Measurements from ENCODE around the gene ZNF155.

ZNF155 gene

GRCh38 chr19:44025217-44025936 is 41.4 kb downstream of the ZNF155 start, which contains the start of gene ZNF222:
Gene ZNF222, plus strand, starts transcription at chr19:44025379. Its CDS starts 58 bp downstream, at chr19:44025437.
- peak within 1 kb of the TSS; percentile 77 for H3K4me3 ChIP-seq (ENCODE audit: low read length)
- no peaks in the 10 kb centered on the region for H3F3A ChIP-seq (ENCODE audit: insufficient read depth, low read length)
- H3K9me3 ChIP-seq (replicated peaks; ENCODE audit: insufficient read depth, low read length), result no peaks in the 10 kb centered on the region
- peak within 1 kb of the TSS; percentile 95 for H2AFZ ChIP-seq (ENCODE audit: low read length)
- H3K9ac ChIP-seq (ENCODE audit: low read length), result peak within 1 kb of the TSS; percentile 33; the same call in 1 of the 2 replicates
- H3K9me2 ChIP-seq (replicated peaks; ENCODE audit: insufficient read depth, low read length), result no peaks in the 10 kb centered on the region
- H4K20me1 ChIP-seq (ENCODE audit: insufficient read depth, low read length), result no peaks in the 10 kb centered on the region
- no peaks in the 10 kb centered on the region for H3K4me1 ChIP-seq (ENCODE audit: low read length)
- H3K4me2 ChIP-seq (ENCODE audit: low read depth, low read length), result peak within 1 kb of the TSS; percentile 53
- no peak for TF ChIP-seq EZH2 (optimal IDR thresholded peaks at IDR 0.05; ENCODE audit: low read depth, low read length)
- no peak for TF ChIP-seq CTCF (IDR thresholded peaks at IDR 0.05; ENCODE audit: low read length)
- no peak for TF ChIP-seq EZH2phosphoT487 (IDR thresholded peaks at IDR 0.05; ENCODE audit: low read length)
- H3K27me3 ChIP-seq (replicated peaks; ENCODE audit: insufficient read depth, low read length), result no peaks in the 10 kb centered on the region
- no peaks in the 10 kb centered on the region for H3K36me3 ChIP-seq (replicated peaks; ENCODE audit: insufficient read depth, low read length)
- DNase-seq, result peak; percentile 83
- no peaks in the 10 kb centered on the region for H3K79me2 ChIP-seq (ENCODE audit: low read length)
- no peak within 1 kb of the TSS for H3K27ac ChIP-seq (ENCODE audit: low read length)

GRCh38 chr19:44026622-44027021 is 42.6 kb downstream of the ZNF155 start:
- no peaks in the 10 kb centered on the region for H3K9me2 ChIP-seq (replicated peaks; ENCODE audit: insufficient read depth, low read length)
- H3K36me3 ChIP-seq (replicated peaks; ENCODE audit: insufficient read depth, low read length), result no peaks in the 10 kb centered on the region; the same call in 1 of the 2 replicates
- H3K4me3 ChIP-seq (ENCODE audit: low read length), result no peak overlapping the region
- no peak overlapping the region for H3K27ac ChIP-seq (ENCODE audit: low read length)
- H3K27me3 ChIP-seq (replicated peaks; ENCODE audit: insufficient read depth, low read length), result no peaks in the 10 kb centered on the region
- H3K4me2 ChIP-seq (ENCODE audit: low read depth, low read length), result no peak overlapping the region
- no peak overlapping the region for H3K9ac ChIP-seq (ENCODE audit: low read length)
- no peaks in the 10 kb centered on the region for H3F3A ChIP-seq (ENCODE audit: insufficient read depth, low read length)
- no peak overlapping the region for H2AFZ ChIP-seq (ENCODE audit: low read length)
- H3K9me3 ChIP-seq (replicated peaks; ENCODE audit: insufficient read depth, low read length), result no peaks in the 10 kb centered on the region
- no peaks in the 10 kb centered on the region for H4K20me1 ChIP-seq (ENCODE audit: insufficient read depth, low read length)
- TF ChIP-seq EZH2 (optimal IDR thresholded peaks at IDR 0.05; ENCODE audit: low read depth, low read length) (no peak), EZH2phosphoT487 (IDR thresholded peaks at IDR 0.05; ENCODE audit: low read length) (no peak), CTCF (IDR thresholded peaks at IDR 0.05; ENCODE audit: low read length) (no peak)
- no peak for DNase-seq
- no peaks in the 10 kb centered on the region for H3K79me2 ChIP-seq (ENCODE audit: low read length)
- H3K4me1 ChIP-seq (ENCODE audit: low read length), result no peaks in the 10 kb centered on the region

- H3K4me2 ChIP-seq (ENCODE audit: low read depth, low read length), result no peak overlapping the region
- H3K4me1 ChIP-seq (ENCODE audit: low read length), result no peaks in the 10 kb centered on the region
- H3K4me3 ChIP-seq (ENCODE audit: low read length), result no peak overlapping the region
- H4K20me1 ChIP-seq (ENCODE audit: insufficient read depth, low read length), result no peaks in the 10 kb centered on the region
- no peak overlapping the region for H2AFZ ChIP-seq (ENCODE audit: low read length)
- H3K36me3 ChIP-seq (replicated peaks; ENCODE audit: insufficient read depth, low read length), result no peaks in the 10 kb centered on the region; the same call in 1 of the 2 replicates
- H3K27me3 ChIP-seq (replicated peaks; ENCODE audit: insufficient read depth, low read length), result no peaks in the 10 kb centered on the region
- no peak overlapping the region for H3K9ac ChIP-seq (ENCODE audit: low read length)
- no peaks in the 10 kb centered on the region for H3K79me2 ChIP-seq (ENCODE audit: low read length)
- H3K27ac ChIP-seq (ENCODE audit: low read length), result no peak overlapping the region
- no peaks in the 10 kb centered on the region for H3F3A ChIP-seq (ENCODE audit: insufficient read depth, low read length)
- TF ChIP-seq CTCF (IDR thresholded peaks at IDR 0.05; ENCODE audit: low read length) (no peak), EZH2 (optimal IDR thresholded peaks at IDR 0.05; ENCODE audit: low read depth, low read length) (no peak), EZH2phosphoT487 (IDR thresholded peaks at IDR 0.05; ENCODE audit: low read length) (no peak)
- 0 out of 2 replicates have a peak, but pooled peaks cover 3% of the 10 kb centered on the region for H3K9me3 ChIP-seq (replicated peaks; ENCODE audit: insufficient read depth, low read length)
- no peaks in the 10 kb centered on the region for H3K9me2 ChIP-seq (replicated peaks; ENCODE audit: insufficient read depth, low read length)
- no peak for DNase-seq
These were observed 48.1 kb downstream of the ZNF155 start for GRCh38 chr19:44032001-44032610.
